CD4-positive, alpha-beta T cell treated with Interleukin-4 for 4 hours (primary cell): ENCODE data around the gene PLOD1.
"Not testable (repeated sequence)": the region's sequence is repeated elsewhere in the genome, so short reads cannot be mapped to it uniquely, and the experiment has no call there.

Source experiments
- DNase-seq: peaks from one replicate; pipeline ENCODE4 v3.0.0-alpha.2; 2020

The PLOD1 gene

DNA sequence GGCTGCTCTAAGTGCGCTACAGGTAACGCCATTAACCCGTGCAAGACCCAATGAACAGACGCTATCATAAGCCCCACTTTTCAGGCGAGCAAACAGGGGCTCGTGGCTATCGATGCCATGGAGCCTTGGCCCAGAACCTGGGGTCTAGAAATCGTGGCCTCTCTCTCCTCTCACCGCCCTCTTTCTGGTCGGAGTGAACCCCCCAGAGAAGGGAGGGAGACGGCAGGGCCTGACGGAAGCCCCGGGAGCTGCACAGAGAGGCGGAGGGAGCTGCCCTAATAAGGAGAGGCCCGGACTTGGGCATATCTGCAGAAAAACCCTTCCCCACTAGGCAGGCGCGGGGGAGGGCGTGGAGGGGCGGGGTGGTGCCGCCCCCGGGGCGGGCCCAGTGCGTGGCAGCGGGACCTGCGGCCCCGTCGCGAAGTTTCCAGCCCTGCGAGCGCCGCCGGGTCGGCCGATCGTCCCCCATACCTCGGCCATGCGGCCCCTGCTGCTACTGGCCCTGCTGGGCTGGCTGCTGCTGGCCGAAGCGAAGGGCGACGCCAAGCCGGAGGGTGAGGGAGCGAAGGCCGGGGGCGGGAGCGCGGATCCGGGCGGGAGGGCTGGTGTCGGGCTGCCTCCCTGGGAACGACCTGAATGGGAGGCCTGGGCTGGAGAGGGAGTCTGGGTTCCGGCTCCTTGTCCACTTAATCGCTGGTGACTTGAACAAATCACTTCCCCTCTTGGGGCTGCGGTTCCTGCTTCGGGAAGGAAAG lies at the start of gene PLOD1:
Gene PLOD1, plus strand, starts transcription at position 416 of the 755 bp plus-strand sequence. Its CDS starts 63 bp downstream, at position 479.
- DNase-seq = peak; percentile 86

DNA sequence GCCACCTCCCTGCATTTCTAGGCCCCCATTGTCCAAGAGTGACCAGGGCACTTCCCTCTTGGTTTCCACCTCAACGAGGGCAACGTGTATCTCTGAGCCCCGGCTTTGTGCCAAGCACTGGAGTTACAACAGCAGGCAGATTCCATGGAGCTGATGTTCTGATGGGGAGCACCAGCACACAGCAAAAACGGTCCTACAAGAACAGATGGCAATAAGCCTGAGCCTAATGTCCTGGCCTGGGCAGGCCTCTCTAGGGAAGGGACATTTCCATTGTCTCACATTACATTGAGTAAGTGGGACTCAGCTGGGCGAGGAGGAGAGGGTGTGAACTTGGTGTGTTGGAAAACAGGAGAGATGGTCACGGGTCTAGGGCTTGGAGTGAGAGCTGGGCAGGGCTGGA lies 48.6 kb upstream of the PLOD1 start:
- no peak for DNase-seq

DNA sequence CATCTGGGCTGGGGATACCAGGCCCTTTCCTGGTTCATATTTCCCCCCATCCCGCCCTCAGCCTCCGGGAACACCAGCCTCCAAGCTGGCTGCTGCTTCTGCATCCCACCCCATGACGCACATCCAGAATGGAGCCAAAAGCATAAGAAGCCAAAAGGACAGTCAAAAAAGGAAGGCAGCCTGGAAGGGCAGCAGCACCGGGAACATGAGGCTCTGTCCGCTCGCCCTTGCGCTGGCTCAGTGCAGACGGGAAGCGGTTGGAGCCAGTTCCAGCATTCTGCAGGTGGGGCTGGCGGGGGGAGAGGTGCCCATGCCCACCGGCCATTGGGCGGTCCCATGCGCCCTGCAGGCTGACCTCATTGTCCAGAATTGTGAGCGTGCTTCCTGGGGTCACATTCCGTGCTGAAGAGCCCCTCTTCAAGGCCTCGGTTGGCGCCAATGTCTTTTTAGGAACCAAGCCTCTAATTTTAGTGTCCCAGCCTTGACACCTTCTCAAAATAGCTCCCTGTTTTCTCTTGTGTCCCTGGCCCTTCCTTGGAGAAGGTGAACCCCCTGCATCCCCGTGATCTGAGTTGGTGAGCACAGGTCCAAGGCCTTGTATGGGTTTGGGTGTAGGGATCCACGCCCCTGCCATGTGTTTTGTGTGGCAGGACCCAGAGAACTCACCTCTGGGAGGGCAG lies 47.4 kb upstream of the PLOD1 start:
- no peak for DNase-seq

DNA sequence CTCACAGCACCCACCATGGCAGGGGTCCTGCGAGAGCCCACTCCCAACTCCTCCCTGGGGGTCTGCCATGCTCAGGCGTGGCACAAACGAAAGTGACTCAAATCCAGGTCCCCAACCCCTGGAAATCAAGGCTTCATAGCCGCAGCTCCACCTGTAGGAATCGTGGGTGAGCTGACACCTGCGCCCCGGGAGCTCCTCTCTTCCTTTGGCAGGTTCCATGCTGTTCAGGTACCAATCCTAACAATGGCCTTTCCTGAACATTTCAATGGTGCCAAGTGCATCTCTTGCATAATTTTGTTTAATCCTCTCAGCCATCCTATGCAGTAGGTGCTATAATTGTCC lies 46.9 kb upstream of the PLOD1 start:
- no peak for DNase-seq

DNA sequence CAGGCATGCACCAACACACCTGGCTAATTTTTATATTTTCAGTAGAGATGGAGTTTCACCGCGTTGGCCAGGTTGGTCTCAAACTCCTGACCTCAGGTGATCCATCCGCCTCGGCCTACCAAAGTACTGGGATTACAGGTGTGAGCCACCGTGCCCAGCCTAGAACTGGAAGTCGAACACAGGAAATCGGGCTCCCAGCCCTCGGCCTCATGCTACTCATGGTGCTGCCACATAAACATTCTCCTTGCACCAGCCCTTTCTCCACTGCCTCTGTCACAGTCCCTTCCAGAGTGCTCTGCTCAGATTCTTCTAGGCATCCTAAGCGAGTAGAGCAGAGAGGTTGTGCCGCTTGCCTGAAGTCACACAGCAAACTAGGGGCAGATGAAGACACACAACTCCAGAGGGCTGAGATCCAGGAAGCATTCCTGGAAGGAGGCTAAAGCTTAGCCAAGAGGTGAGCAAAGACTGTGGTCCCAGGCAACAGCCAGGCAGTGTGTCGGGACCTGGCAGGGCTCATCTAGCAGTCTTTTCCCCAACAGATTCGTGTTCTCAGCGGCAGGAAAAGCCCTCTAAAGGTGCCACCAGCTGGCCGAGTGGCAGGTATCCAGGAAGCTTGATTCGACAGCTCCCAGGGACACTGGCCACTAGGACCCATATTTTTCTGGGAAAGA lies 46.2 kb upstream of the PLOD1 start:
- DNase-seq = no peak

DNA sequence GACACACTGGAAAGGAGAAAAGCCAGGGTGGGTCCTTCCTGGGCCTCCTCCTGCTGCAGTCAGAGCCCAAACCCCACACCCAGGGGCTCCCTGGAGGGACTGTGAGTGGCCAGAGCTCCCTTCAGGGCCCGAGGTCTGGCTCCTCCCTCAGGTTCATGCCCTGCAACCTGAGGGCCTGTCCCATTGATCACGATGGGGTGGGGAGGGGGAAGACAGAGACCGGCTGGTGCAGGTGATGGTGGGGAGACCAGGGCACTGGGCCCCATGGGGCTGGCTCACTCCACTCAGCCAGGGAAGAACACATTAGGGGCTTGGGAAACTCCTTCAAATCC lies 45.7 kb upstream of the PLOD1 start:
- DNase-seq = no peak

DNA sequence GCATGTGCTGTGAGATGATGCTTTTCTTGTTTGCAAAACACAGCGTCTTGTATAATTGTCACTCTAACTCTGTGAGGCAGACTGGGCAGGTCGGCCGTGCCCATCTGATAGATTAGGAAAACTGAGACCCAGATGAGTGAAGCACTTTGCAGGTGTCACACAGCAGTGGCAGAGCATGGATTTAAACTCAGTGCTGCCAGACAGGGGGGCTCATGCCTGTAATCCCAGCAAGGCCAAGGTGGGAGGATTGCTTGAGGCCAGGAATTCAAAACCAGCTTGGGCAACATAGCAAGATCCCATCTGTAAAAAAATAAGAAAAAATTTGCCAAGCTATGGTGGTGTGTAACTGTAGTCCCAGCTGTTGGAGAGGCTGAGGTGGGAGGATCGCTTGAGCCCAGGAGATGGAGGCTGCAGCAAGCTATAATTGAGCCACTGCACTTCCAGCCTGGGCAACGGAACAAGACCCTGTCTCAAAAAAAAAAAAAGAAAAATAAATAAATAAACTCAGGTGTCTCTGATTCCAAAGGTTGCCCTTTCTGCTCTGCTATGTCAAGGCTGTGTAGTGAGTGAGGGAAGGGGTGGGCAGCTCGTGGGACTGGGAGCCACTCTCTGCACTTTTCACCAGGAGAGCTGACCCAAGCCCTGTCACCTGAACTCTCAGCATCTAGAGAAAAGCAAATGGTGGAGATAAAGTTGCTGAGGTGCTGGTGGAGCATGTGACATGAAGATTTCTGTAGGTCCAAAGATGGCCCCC lies 42.9 kb upstream of the PLOD1 start:
- DNase-seq = no peak

DNA sequence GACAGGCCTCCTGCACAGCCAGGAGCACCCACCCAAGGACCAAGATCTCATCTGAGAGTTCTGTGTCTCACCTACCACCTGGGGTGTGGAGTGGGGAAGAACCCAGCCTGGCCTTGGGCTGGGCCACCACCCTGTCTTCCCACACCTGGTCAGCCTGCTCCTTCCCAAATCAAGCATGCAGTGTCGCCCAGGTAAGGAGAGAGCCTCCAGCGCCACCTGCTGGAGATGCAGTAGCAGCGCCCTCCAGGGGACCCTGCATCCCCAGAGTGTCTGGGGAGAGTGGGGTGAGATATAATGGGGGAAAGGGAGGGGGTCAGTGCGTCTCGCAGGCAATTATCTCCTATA lies 40.6 kb upstream of the PLOD1 start:
- DNase-seq = peak; percentile 59

DNA sequence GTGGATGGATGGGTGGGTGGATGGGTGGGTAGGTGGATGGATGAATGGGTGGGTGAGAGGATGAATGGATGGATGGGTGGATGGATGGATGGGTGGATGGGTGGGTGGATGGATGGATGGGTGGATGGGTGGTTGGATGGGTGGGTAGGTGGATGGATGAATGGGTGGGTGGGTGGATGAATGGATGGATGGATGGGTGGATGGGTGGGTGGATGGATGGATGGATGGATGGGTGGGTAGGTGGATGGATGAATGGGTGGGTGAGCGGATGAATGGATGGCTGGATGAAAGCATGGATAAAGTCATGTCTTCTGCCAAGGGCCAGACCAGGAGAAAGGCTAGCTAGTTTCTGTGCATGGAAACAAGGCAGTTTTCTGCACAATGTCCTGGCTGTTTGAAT lies 40.0 kb upstream of the PLOD1 start:
- not testable (repeated sequence) for DNase-seq

DNA sequence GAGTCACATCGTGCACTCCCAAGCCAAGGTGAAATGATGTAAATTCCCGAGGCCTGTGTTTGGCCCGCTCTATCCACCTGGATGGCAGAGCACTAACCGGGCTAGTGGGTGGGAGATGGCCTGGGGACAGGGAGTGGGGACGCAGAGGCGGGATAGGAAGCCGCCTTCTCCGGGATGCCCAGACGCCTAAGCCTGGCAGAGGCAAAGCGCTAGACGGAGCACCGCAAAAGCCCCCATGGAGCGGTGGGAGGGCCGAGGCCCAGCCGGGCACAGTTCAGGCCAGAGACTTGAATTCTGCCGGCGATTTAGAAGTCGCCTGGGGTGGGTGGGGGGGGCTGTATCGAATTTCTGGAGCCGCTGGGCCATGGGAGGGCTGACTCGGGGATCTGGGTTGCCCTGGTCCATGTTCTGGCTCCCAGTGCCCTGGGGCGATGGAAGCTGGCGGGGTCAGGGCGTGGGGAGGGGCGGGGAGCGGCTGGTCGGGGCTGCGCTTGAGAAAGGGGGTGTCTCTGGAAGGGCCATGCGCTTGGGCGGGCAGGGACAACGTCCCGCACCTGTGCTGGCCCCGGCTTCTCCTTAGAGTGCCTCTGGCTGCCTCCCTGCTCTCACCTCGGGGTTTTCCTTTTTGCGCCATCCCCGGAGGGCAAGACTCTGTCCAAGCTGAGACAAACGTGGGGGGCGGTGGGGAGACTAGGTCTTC lies 36.3 kb upstream of the PLOD1 start:
- DNase-seq = no peak

DNA sequence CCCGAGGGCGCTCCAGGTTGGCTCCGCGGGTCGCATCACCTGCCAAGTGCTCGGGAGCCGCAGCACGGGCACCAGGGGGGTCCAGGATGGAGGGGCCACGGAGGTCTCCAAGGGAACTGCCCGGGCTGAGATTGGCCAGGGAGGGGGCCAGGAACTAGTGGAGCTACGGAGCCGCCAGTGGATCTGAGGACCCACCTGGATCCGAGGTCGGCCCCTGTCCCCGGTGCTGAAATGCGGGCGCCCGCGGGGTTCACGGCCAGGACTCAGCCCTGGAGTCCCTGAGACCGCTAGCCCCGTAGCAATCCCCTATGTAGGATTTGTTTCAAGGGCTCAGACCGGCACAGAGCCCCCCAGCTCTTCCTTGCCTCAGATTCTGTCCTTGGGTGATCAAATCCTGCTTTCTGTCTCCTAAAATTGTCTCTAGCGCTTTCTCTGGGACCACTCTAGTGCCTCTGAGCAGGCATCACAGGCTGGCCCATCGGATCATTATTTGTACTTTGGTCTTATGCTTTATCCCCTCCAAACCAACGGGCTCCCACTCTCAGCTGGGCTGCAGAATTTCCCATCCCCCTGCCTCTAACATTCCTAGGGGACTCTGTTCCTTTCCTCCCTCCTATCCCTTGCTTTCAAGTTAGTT lies 35.6 kb upstream of the PLOD1 start:
- no peak for DNase-seq

DNA sequence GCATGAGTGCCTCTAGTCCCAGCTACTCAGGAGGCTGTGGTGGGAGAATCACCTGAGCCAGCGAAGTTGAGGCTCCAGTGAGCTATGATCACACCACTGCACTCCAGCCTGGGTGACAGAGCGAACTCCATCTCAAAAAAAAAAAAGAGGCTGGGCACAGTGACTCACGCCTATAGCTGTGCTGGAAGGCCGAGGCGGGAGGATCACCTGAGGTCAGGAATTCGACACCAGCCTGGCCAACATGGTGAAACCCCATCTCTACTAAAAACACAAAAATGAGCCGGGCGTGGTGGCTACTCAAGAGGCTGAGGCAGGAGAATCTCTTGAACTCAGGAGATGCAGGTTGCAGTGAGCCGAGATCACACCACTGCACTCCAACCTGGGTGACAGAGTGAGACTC lies 33.1 kb upstream of the PLOD1 start:
- not testable (repeated sequence) for DNase-seq

DNA sequence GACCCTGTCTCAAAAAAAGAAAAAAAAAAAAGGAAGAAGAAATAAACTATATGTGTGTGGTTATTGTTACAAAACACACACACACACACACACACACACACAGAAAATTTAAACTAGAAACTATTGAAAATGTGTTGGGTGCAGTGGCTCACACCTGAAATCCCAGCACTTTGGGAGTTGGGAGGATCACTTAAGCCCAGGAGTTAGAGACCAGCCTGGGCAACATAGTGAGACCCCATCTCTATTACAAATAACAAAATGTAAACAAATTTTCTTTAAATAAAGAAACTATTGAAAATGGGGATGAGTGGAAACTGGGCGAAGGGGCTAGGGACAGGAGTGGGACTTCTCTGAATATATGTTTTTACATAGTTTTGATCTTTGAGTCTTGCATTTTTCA lies 31.3 kb upstream of the PLOD1 start:
- DNase-seq = no peak

DNA sequence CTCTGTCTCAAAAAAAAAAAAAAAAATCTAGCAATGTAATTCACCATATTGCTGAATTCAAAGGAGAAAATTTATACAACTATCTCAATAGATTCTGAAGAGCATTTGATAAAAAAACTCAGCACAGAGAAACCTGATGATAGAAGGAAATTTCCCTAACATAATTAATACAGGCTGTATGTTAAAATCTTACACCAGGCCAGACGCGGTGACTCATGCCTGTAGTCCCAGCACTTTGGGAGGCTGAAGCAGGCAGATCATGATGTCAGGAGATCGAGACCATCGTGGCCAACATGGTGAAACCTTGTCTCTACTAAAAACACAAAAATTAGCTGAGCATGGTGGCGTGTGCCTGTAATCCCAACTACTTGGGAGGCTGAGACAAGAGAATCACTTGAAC lies 30.4 kb upstream of the PLOD1 start:
- not testable (repeated sequence) for DNase-seq

DNA sequence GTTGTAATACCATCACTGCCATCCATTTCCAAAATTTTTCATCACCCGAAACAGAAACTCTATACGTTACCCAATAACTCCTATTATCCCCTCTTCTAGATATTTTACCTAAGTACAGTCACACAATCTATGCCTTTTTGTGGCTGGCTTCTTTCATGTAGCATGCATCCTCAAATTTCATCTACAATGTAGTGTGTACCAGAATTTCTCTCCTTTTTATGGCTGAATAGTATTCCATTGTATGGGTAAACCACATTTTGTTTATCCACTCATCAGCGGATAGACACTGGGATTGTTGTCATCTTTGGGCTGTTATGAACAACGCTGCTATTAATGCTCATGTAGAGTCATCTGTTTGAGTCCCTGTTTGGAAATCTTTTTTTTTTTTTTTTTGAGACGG lies 29.5 kb upstream of the PLOD1 start:
- DNase-seq = no peak

DNA sequence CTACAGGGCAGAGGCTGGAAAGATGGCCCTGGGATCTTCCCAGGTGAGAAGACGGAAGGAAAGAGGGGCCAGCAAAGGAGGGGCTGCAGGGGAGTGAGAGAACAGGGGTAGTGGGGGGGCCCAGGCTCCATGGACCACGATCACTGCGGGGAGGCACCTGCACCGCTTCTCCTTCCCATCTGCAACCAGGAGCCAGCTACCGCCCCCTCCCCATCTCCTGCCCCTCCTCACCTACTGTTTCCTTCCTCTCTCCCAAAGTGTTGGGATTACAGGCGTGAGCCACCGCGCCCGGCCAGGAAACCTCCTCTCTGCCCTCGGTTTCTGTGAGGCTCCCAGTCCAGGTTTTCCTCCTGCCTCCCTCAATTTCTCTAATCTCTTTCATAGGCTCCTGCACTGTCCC lies 27.6 kb upstream of the PLOD1 start:
- DNase-seq = no peak

DNA sequence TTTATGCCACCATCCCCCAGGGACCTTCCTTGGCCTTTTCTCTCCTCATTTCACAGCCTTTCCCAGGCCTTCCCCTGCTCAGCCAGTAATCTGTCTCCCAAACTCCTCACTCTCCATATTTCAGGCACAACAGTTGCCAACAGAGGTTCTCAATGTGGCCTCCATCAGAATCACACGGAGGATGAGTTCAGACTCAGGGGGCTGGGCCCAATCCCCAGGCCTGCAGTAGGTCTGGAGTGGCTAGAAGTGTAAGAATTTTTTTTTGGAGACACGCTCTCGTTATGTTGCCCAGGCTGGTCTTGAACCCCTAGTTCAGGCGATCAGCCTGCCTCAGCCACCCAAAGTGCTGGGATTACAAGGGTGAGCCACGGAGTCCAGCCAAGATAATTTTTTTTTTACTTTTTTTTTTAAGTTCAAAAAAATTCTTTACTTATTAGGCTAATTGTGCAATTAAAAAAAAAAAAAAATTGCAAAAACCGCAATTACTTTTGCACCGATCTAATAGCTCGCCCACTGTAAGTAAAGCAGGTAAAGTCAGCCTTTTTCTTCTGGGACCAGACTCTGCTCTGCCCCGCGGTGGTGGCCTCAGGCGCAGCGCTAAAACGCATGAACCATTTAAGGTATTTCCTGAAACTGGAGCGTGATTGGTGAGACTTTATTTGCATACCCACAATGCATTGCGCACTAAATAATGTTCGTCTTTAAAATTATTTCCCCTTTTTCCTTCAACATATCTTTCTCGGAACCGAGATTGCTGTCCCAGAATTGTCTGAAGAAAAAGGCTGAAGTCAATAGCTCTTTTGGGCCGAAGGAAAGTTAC lies 27.0 kb upstream of the PLOD1 start:
- DNase-seq = peak; percentile 94

DNA sequence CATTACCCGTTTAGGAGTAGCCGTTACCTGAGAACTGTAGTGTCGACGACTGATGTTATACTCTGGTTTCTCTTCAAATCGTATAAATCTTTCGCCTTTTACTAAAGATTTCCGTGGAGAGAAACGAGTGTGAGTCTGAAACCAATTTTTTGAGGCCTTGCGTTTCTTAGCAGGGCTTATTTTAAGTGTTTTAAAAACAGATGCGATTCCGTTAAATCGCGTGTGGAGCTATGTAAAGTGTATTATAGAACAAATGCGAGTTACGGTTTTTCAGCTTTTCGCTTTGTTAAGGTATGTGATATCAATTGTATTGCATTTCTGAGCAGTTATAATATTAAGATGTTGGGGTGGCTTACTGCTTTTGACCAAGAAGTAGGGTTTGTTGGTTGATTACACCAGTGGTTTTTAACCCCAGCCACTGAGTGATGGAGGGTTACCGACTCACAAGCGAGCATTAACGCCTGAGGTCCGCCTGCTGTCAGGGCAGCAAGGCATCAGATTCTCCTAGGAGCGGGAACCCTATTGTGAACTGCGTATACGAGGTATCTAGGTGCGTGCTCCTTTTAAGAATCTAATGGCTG lies 26.3 kb upstream of the PLOD1 start:
- DNase-seq = peak; percentile 89

DNA sequence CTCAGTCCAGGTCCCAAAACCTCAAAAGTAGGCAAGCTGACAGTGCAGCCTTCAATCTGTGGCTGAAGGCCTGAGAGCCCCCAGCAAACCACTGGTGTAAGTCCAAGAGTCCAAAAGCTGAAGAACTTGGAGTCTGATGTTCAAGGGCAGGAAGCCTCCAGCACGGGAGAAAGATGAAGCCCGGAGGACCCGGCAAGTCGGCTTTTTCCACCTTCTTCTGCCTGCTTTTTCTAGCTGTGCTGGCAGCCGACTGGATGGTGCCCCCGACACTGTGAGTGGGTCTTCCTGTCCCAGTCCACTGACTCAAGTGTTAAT lies 23.6 kb upstream of the PLOD1 start:
- not testable (repeated sequence) for DNase-seq

DNA sequence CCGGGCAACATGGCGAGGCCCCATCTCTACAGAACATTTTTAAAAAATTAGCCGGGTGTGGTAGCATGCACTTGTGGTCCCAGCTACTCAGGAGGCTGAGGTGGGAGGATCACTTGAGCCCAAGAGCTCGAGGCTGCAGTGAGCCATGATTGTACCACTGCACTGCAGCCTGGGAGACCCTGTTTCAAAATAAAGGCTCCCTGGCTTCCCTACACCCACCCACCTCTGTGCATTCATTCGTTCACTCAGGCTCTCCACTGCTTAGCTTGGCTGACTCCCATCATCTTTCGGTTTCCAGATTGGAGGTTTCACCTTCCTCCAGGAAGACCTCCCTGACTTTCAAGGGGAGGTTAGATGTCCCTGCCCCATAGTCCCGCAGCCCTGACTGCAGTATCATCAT lies 22.5 kb upstream of the PLOD1 start:
- no peak for DNase-seq

DNA sequence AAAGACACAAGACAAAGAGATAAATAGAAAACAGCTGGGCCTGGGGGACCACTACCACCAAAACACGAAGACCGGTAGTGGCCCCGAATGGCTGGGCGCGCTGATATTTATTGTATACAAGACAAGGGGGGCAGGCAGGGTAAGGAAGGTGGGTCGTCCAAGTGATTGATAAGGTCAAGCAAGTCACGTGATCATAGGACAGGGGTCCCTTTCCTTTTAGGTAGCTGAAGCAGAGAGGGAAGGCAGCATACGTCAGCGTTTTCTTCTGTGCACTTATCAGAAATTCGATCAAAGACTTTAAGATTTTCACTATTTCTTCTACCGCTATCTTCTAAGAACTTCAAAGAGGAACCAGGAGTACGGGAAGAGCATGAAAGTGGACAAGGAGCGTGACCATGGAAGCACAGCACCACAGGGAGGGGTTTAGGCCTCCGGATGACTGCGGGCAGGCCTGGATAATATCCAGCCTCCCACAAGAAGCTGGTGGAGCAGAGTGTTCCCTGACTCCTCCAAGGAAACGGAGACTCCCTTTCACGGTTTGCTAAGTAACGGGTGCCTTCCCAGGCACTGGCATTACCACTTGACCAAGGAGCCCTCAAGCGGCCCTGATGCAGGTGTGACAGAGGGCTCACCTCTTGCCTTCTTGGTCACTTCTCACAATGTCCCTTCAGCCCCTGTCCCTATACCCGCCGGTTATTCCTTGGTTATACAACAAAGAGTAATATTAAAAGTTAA lies 21.9 kb upstream of the PLOD1 start:
- DNase-seq = not testable (repeated sequence)
